Effector CD4-positive, alpha-beta T cell (primary cell): ENCODE data around the gene SLC5A12.

Experiments
- DNase-seq: peaks from one replicate; pipeline ENCODE4 v3.0.0-alpha.2; 2020

SLC5A12 gene

DNA sequence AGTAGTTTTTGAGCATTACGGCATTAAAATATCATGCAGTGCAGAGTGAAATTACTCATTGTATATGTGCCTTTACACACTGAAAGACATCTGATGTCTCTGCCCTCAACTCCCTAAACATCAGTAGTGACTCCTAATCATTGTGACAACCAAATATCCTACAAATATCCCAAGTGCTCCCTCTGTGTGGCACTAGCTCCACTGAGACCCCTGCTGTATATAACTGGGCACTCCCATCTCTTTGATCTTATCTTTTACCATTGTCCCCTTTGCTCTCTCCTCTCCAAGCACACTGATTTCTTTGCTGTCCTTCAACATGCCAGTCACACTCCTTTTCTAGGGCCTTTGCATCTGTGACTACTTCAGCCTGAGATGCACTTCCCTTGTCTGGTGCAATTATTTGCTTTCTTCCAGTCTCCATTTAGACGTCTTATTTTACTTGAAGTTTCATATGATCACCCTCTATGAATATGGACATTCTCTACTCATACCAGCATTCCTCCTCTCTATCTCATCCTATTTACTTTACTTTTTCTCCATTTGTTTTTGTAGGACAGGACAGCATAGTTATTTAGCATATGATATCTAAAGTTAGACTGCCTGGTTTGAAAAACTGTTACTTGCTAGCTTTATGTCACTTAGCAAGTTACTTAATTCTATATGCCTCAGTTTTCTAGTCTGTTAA lies 2.4 kb downstream of the SLC5A12 start:
- no peak for DNase-seq

DNA sequence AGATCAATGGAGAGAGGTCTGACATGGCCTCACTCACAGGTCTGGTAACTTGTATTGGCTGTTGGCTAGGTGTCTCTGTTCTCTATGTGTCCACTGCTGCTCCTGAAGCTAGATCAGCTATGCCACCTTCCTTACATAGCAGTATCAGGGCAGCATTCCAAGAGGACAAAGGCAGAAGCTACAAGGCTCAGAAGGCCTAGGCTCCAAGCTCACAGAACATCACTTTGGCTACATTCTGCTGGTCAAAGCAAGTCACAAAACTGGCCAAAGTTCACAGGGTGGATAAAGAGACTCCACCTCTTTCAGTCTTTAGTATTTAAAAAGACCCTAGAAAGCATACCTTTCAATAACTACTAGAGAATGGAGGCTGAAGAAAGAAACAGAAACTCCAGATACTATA lies 4.1 kb downstream of the SLC5A12 start:
- DNase-seq = no peak

DNA sequence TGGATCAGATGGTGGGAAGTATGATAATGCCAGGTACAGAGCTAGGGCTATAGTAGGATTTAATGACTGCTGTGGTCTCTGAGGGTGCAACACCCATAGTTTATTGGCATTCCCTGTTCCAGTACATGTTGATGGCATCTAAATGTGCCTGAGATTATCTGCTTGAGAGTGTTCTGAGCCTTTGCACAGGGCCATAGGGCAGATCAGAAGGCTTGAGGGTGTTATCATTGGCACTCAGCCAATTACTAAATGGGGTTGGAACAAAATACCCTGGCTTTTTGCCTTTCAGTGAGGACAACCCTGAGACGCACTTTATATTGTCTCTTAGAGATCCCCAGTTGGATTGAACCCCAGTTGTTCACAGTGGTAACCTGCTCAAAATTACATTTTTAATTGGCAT lies 6.7 kb downstream of the SLC5A12 start:
- DNase-seq = no peak

DNA sequence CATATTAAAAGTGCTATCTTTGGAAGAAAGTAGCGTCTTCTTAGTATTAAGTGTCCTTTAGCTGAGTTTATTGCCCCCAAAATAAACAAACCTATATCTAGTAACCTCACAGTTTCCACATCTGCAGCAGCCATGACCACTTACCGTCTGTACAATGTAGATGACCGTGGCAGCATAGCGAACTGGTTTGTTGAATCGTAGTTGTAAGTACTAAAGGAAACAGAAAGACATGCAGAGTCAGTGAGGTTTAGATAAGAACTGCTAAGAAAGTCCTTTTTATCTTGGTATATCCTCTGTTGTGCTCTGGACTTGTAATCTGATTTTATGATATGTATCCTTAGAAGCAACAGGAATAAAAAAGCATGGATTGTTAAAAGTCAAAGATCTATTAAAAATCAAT lies 9.4 kb downstream of the SLC5A12 start:
- no peak for DNase-seq

DNA sequence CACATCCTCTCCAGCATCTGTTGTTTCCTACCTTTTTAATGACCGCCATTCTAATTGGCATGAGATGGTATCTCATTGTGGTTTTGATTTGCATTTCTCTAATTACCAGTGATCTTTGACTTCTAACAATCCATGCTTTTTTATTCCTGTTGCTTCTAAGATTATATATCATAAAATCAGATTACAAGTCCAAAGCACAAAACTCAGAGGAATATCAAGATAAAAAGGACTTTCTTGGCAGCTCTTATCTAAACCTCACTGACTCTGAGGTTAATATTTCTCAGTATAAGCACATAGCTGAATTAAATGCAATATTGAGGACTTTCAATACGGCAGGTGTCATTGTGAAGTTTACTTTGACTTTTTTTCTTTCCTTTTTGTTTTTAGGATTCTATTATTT lies 11.4 kb downstream of the SLC5A12 start:
- no peak for DNase-seq

DNA sequence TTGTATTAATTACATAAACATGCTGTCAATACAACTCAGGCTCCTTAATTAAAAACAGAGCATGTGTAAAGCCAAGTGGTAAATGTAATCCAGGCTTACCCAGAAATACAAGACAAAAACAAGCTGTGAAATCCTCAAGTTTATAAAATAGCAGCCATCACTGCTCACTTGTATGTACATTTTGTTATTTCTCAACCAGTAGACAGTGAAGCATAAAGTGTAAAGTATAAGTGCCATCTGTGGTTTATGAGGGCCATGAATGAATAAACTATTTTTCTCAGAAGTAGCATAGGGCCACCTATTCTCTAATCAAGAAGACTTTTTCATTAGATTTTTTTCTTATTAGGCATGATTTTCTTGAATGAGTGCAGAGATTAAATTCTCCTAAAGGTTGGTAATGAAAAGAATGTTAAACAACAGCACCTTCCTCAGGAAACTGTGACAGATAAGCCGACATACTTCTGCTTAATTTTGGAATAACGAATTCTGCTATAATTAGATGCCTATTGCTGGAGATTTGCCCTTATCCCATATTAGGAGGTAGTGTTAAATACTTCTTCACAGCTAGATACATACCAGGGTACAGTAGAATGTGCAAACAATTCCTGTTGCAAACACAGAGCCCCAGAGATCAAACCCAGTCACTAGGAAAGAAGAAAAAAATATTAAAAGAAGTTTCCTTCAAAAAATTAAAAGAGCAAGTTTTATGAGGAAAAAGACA lies 13.0 kb downstream of the SLC5A12 start:
- DNase-seq = no peak

DNA sequence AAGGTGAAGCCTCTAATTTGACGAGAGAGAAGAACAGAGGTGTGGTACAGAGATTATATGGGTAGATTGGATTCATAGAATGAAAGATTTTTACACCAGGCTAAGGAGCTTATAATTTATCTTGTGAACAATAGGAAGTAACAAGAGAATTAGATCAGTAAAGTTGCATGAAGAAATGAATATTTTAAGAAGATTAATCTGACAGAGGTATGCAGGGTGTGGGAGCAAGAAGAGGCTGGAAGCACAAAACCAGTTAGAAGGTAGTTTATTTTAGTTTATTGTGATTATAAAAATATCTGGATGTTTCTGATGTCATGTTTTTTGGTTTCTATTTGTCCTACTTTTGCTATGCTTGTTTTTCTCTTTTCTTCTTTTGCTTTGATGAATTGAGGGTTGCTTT lies 15.7 kb downstream of the SLC5A12 start:
- no peak for DNase-seq

DNA sequence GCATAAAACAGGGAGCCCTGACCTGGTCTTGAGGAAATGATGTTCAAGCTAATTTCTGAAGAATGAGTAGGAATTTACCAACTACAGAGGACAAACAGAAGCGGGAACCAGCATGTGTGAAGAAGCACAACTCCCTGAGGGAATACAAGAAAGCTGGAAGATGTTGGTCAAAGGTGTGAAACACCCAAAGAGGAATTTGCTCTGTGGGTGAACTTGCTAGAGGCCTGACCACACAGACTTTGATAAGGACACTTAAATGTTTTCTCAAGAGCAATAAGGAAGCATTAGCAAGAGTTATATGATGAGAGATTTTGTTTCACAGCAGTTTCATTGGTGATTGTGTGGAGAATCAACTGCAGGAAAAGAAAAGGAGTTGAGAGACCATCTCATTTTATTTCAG lies 17.6 kb downstream of the SLC5A12 start:
- no peak for DNase-seq

DNA sequence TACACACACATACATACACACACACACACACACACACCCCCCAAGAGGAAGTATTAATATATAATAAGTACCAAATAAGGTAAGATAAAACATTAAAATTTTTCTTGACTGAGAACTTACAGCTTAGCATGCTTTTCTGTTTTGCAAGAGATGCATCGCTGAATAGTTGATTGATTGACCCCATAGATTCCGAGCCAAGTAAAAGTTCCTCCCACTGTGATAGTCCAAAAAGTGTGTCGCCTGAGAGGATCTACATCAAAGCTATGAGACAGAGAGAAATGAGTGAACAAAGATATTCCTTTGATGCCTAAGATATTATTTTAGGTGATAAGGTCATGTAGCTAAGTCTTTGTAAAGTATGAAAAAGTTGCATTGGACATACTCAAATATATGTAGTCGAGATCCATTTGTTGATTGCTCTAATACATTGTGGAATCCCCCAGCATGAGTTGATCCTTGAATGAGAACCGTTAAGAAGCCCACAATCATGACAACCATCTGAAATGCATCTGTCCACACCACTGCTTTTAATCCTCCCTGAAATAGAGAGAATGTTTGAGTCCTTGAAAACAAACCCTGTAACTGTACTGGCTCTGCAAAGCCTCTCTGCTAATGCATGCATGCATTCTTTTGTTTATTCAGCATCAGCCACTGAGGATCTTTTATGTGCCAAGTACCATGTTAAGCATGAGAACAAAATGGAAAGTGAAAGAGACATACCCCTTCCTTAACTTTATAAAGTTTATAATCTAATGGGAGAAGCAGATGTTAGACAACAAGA lies 18.3 kb downstream of the SLC5A12 start:
- no peak for DNase-seq

DNA sequence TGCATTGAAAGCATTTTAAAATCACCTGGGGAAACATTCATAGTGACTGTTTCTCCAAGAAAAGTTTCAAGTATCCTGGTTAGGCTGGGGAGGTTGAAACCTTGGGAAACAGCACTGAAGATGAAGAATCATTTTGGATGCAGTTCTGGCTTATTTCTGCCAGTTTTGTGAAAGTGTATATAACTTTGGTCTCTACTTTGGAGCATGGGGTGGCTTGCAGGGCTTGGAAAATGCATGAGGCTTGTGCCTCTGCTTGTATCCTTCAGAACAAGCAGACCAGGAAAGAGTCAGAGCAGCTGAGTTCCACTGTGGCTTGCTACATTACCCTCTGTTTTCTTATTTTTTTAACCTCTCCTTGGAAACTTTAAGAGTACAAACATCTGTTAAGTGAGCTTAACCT lies 19.5 kb downstream of the SLC5A12 start:
- DNase-seq = no peak

DNA sequence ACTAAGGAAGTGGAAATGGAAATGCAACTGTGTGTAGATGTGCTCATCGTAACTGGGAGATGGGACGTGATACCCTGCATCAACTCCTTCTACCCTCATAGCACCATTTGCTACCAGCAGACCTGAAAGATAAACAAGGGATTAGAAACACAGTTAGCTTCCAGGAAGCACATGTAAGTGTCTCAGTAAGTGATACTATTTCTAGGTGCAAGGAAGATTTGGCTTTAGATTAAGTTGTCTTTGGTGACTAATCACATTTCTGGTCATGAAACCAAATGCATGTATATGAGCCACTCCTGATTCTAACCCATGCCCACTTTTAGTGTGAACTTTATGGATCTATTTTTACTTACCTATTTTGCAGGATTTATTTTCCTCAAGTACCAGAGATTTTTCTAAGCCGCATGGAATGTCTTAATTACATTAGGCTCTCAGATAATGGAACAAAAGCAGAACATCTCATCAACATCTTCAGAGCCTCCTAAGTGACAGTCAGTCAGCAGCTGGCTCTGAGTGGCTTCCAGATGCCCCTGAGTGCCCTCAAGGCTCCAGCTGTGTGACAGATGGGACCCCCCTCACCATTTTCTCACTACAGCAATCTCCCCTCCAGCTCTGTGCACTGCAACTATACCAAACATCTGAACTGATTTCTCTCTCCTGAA lies 21.2 kb downstream of the SLC5A12 start:
- DNase-seq = no peak

DNA sequence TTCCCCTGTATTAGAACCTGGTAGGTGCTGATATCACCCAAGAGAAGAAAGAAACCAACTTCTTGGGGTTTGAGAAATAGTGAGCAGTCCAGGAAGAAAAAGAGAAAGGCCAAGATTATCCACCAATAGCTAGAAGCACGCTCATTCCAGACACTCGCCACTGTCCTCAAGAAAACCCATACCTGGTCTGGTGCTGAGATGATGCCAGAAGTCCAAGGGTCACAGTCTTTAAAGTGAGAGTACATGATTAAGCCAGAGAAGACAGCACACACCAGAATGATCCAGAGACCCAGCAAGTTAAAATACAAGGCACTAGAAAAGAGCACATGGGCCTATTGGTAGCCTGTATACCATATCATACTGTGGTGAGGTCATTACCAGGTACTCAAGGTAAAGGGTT lies 23.6 kb downstream of the SLC5A12 start:
- DNase-seq = no peak

DNA sequence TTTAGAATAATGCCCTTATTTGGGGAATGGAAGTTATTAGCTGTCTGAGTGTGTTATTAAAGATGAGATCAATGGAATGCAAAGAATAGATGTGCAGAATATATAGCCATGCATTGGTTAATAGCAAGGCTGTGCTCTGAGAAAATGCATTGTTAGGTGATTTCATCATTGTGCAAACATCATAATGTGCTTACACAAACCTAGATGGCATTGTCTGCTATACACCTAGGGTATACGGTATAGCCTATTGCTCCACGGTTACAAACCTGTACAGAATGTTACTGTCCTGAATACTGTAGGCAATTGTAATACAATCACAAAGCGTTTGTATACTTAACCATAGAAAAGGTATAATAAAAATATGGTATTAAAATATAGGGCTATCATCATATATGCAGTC lies 25.5 kb downstream of the SLC5A12 start:
- no peak for DNase-seq

DNA sequence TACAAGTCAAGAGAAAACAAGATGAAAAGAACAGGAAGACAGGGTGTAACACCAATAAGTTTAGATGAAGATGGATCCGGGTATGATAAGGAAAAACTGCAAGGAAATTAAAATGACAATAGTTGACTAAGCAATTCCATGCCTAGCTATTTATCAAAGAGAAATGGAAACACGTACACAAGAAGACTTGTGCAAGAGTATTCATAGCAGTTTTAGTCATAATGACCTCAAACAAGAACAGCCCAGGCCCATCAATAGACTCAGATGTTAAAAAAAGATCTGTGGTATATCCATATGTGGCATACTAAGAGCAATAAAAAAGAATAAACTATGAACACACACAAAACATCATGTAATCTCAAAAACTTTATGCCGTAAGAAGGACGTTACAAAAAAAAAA lies 33.2 kb downstream of the SLC5A12 start:
- no peak for DNase-seq

DNA sequence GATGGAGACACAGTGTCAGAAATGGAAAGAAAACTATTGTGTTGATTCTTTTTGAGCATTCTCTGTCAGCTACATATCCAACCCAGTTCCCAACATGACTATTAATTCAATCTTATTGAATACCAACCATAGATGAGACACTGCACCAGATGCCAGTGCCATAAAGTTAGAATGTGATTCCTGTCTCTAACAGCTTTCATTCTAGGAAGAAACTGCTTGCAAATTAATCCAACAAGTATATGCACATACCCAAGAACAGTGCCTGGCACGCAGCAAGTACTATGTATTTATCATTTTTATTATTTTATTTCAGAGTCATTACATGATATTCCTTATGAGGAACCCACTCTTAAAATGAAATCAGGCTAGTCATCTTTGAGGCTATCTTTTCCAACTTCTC lies 34.5 kb downstream of the SLC5A12 start:
- DNase-seq = no peak

DNA sequence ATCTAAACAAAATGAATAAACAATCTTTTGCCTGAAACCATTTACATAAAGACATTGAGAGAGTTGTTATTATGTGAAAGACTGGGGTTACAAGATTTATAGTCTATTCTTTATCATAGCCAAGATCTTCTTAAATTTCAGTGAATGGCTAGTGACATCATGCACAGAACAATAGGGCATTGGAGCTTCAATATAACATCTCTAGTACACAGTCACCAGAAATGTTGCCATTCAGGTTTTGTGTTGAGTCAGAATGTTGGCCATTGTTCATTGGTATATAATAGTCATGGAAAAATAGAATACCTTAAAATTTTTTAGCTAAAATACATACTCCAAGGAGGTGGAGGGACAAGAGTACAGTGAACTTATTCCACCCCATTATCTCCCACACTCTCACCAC lies 44.3 kb downstream of the SLC5A12 start:
- DNase-seq = no peak

DNA sequence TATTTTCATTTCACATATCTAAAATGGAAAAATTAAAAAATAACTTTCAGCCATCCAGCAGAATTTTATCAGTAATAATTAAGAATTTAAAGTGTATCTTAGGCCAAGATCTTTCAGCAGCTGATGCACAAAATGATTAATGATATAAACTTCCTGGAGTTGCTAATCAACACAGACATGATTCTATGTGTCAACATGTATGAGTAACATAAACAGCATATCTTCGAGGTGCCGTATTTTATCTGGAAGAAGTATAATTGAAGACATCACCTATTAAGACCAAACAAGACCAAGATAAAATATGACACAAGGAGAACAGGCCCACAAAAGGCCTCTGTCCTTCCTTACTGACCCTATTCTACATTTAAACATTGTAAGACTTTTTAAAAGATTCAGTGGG lies 45.2 kb downstream of the SLC5A12 start:
- DNase-seq = no peak

DNA sequence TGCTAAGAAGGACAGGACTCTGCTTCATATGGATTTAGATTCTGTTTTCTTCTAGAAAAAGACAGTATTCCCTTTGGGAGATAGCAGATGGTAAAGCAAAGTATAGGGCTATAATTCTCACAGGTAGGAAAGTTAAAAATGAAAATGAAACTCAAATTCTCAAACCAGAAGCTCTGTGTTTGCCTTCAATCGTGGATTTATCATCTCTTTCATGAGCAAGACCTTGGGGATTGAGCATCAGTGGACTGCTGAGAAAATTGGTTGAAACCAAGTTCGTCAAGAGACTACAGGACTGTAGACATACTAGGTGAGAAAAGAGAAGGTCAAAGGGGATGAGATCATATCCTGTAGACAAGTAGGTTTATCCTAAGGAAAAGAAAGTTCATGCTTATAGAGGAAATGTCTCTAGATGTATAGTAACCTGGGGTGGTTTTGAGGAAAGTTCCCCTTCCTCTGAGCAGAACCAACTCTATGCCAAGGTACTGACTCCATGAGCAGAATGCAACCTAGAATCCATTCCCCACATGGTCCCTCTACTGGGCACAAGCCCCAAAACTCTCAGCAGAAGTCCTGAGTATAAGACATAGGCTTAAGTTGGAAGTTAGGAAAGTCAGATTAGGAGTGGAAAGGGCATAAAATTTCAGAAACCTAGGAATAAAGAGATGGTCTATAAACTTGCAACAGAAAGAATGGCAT lies 46.5 kb downstream of the SLC5A12 start:
- DNase-seq = no peak

DNA sequence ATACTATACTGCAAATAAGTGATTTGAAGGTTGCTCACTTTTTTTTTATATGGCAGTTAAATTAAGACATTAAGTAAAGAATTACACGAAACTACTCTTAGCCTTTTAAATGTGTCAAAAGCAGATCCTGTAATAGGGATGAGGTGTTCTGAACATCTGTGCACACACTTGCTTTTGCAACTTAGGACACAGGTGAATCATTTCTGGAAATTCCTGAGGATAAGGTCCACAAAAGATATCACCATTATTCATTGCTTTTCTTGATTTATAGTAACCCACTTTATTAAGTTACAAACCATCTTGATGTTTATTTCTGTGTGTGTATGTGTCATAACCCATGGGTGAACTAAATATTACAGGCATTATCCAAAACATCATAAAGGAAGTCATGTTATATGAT lies 55.9 kb downstream of the SLC5A12 start:
- DNase-seq = no peak

DNA sequence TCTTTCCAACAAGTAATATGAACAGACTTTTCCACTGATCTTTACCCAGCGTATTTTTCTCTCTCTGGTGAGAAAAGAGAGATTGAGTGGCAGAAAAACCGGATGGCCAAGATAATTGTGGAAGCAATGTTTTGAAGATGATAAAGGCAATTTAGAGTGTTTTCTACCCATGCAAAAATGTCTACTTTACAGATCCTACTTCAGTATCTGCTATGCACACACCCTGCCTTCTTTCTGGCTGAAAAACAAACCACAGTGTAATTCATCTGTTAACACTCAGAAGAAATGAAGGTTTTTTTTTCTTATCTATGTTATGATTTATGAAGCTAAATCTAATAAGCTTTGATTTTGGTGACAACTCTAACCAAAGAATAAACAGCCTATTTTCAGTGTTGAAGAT lies 56.8 kb downstream of the SLC5A12 start:
- no peak for DNase-seq

DNA sequence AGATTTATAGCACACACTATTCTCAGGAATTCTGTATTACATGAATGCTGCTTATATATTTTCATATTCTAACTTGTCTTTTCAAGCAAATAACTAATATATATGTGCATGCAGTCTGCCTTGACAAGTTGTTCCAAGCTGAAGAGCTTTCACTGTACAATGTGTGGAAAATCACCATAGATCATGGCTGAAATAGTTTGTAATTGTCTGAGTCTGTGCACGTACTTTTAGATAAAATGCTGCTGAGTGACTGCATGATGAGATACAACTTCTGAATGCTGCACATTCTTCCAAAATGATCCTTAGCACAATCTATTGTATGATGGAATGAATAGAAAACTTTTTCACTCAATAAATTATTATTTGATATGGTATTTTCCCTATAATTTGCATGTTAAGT lies 58.9 kb downstream of the SLC5A12 start:
- no peak for DNase-seq

DNA sequence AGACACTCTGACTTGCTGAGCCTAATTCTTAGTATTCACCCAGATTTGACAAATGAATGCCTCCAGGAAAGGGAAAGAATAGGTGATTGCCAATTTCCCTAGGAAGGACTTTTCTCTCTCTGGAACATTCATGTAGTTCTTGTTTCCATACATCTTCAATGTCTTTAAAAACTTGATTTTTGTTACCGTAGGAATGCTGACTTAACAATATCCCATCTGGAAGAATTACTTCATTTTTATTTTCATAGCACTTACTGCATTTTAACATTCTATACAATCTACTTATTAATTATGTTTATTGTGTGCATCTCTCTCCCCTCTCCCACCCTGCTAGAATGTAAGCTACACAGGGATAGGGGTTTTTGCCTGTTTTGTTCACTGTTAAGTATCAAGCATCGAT lies 66.6 kb downstream of the SLC5A12 start:
- DNase-seq = no peak

DNA sequence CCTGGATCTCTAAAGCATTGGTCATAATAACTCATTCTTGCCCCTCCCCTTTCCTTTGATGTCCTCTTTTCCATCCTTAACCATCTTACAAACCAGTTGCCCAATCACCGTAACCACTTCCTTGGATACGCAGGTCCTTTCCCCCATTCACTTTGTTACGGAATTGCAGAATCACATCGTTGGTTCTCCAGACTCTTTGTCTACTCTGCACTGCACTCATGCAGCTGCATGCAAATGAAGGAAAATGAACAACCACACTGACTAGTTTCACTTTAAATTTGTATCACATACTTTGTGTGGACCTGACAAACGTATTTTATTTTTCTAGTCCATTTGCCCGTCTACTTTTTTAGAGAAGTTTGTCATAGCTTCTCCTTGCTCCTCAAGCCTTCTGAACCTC lies 69.9 kb downstream of the SLC5A12 start:
- DNase-seq = no peak
